Neuron (in vitro differentiated cells): ENCODE results near the gene PIK3CA.
"Not testable (repeated sequence)": the region's sequence is repeated elsewhere in the genome, so short reads cannot be mapped to it uniquely, and the experiment has no call there.

ENCODE experiments used
- H2AFZ ChIP-seq: one replicate; pipeline ENCODE4 v1.6.1; 2013; ENCODE audit warnings: low read depth, mild to moderate bottlenecking, inconsistent platforms, low read length, moderate library complexity
- H3K27me3 ChIP-seq: one replicate; pipeline ENCODE4 v1.6.1; 2013; ENCODE audit warnings: low read length; ENCODE audit not compliant: insufficient read depth
- H3K36me3 ChIP-seq: one replicate; pipeline ENCODE4 v1.6.1; 2013; ENCODE audit warnings: low read length; ENCODE audit not compliant: insufficient read depth
- H3K4me1 ChIP-seq: one replicate; pipeline ENCODE4 v1.6.1; 2013; ENCODE audit warnings: low read length; ENCODE audit not compliant: insufficient read depth
- H3K4me3 ChIP-seq: 2 replicates; pipeline ENCODE4 v1.5.1; 2013; ENCODE audit warnings: mild to moderate bottlenecking, low read length, moderate library complexity
- H3K9me3 ChIP-seq: one replicate; pipeline ENCODE4 v1.6.1; 2013; ENCODE audit warnings: low read length

PIK3CA gene

GRCh38 chr3:179190581-179190980, 42.4 kb downstream of the PIK3CA start:
- Histone ChIP-seq H3K9me3 (no peaks in the 10 kb centered on the region), H3K27me3 (no peaks in the 10 kb centered on the region), H3K36me3 (no peaks in the 10 kb centered on the region), H2AFZ (no peak overlapping the region), H3K4me1 (no peaks in the 10 kb centered on the region), H3K4me3 (no peak overlapping the region)

- Histone ChIP-seq H2AFZ (no peak overlapping the region), H3K36me3 (no peaks in the 10 kb centered on the region), H3K4me1 (no peaks in the 10 kb centered on the region), H3K9me3 (no peaks in the 10 kb centered on the region), H3K27me3 (no peaks in the 10 kb centered on the region), H3K4me3 (no peak overlapping the region)
Observed at GRCh38 chr3:179192542-179192941, 44.4 kb downstream of the PIK3CA start.

- Histone ChIP-seq H2AFZ (no peak overlapping the region), H3K4me3 (no peak overlapping the region), H3K9me3 (no peaks in the 10 kb centered on the region), H3K27me3 (no peaks in the 10 kb centered on the region), H3K36me3 (peaks cover 5% of the 10 kb centered on the region), H3K4me1 (no peaks in the 10 kb centered on the region)
Observed at GRCh38 chr3:179194931-179195330, 46.8 kb downstream of the PIK3CA start.

- H3K4me3 ChIP-seq = no peak overlapping the region
- no peaks in the 10 kb centered on the region for H3K27me3 ChIP-seq
- no peaks in the 10 kb centered on the region for H3K4me1 ChIP-seq
- H3K36me3 ChIP-seq = peaks cover 9% of the 10 kb centered on the region
- no peak overlapping the region for H2AFZ ChIP-seq
- no peaks in the 10 kb centered on the region for H3K9me3 ChIP-seq
Observed at GRCh38 chr3:179196098-179196497, 47.9 kb downstream of the PIK3CA start.

GRCh38 chr3:179196700-179197099, 48.5 kb downstream of the PIK3CA start:
- Histone ChIP-seq H3K36me3 (peaks cover 14% of the 10 kb centered on the region), H3K4me3 (no peak overlapping the region), H2AFZ (no peak overlapping the region), H3K9me3 (no peaks in the 10 kb centered on the region), H3K27me3 (no peaks in the 10 kb centered on the region), H3K4me1 (no peaks in the 10 kb centered on the region)

- Histone ChIP-seq H2AFZ (no peak overlapping the region), H3K4me1 (no peaks in the 10 kb centered on the region), H3K36me3 (peaks cover 21% of the 10 kb centered on the region), H3K9me3 (peaks cover 2% of the 10 kb centered on the region), H3K27me3 (no peaks in the 10 kb centered on the region), H3K4me3 (no peak overlapping the region)
Observed at GRCh38 chr3:179200790-179201189, 52.6 kb downstream of the PIK3CA start.

- not testable (repeated sequence) for H3K27me3 ChIP-seq, H2AFZ ChIP-seq, H3K9me3 ChIP-seq, H3K4me3 ChIP-seq, H3K4me1 ChIP-seq
- peaks cover 19% of the 10 kb centered on the region for H3K36me3 ChIP-seq
Observed at GRCh38 chr3:179215550-179215949, 67.4 kb downstream of the PIK3CA start.

GRCh38 chr3:179218213-179218612, 70.1 kb downstream of the PIK3CA start:
- H2AFZ ChIP-seq, H3K27me3 ChIP-seq, H3K4me1 ChIP-seq, H3K4me3 ChIP-seq, H3K9me3 ChIP-seq: not testable (repeated sequence)
- peaks cover 18% of the 10 kb centered on the region for H3K36me3 ChIP-seq

- Histone ChIP-seq H2AFZ (no peak overlapping the region), H3K9me3 (no peaks in the 10 kb centered on the region), H3K4me3 (no peak overlapping the region), H3K27me3 (no peaks in the 10 kb centered on the region), H3K4me1 (no peaks in the 10 kb centered on the region), H3K36me3 (peaks cover 28% of the 10 kb centered on the region)
Observed at GRCh38 chr3:179223548-179223947, 75.4 kb downstream of the PIK3CA start.

GRCh38 chr3:179224584-179224983, 76.4 kb downstream of the PIK3CA start:
- no peaks in the 10 kb centered on the region for H3K9me3 ChIP-seq
- H2AFZ ChIP-seq = no peak overlapping the region
- H3K4me3 ChIP-seq = no peak overlapping the region
- H3K4me1 ChIP-seq = no peaks in the 10 kb centered on the region
- H3K36me3 ChIP-seq = peaks cover 31% of the 10 kb centered on the region
- H3K27me3 ChIP-seq = no peaks in the 10 kb centered on the region

- Histone ChIP-seq H3K36me3 (peaks cover 39% of the 10 kb centered on the region), H3K4me1 (no peaks in the 10 kb centered on the region), H3K27me3 (no peaks in the 10 kb centered on the region), H3K4me3 (no peak overlapping the region), H3K9me3 (no peaks in the 10 kb centered on the region), H2AFZ (no peak overlapping the region)
Observed at GRCh38 chr3:179227349-179227748, 79.2 kb downstream of the PIK3CA start.

- H2AFZ ChIP-seq = no peak overlapping the region
- H3K9me3 ChIP-seq = no peaks in the 10 kb centered on the region
- no peaks in the 10 kb centered on the region for H3K27me3 ChIP-seq
- H3K4me1 ChIP-seq = peaks cover 5% of the 10 kb centered on the region
- no peak overlapping the region for H3K4me3 ChIP-seq
- peaks cover 33% of the 10 kb centered on the region for H3K36me3 ChIP-seq
Observed at GRCh38 chr3:179229177-179229576, 81.0 kb downstream of the PIK3CA start.

GRCh38 chr3:179233043-179233442, 84.9 kb downstream of the PIK3CA start:
- H3K36me3 ChIP-seq = peaks cover 25% of the 10 kb centered on the region
- peaks cover 5% of the 10 kb centered on the region for H3K4me1 ChIP-seq
- H3K27me3 ChIP-seq = no peaks in the 10 kb centered on the region
- no peak overlapping the region for H2AFZ ChIP-seq
- no peak overlapping the region for H3K4me3 ChIP-seq
- no peaks in the 10 kb centered on the region for H3K9me3 ChIP-seq

- no peak overlapping the region for H2AFZ ChIP-seq
- H3K4me1 ChIP-seq = peaks cover 5% of the 10 kb centered on the region
- H3K9me3 ChIP-seq = no peaks in the 10 kb centered on the region
Observed at GRCh38 chr3:179234199-179234598, 86.0 kb downstream of the PIK3CA start.

More at GRCh38 chr3:179234199-179234598, 86.0 kb downstream of the PIK3CA start:
- Histone ChIP-seq H3K27me3 (no peaks in the 10 kb centered on the region), H3K4me3 (no peak overlapping the region), H3K36me3 (peaks cover 22% of the 10 kb centered on the region)
